Osteoblast (primary cell): Measurements from ENCODE around the gene MAPKAPK5. TPM values are rescaled to one million over a fixed set of nuclear protein-coding genes. Genes with fewer than 3 reads are reported as not detected.

Experiments used
- DNase-seq: peaks from one replicate; pipeline ENCODE4 v3.0.0; 2011; ENCODE audit warnings: low spot score, mixed read lengths; ENCODE audit not compliant: insufficient read length; ENCODE audit errors: missing footprints
- H2AFZ ChIP-seq: 2 replicates; pipeline ENCODE4 v1.6.0; 2011; ENCODE audit warnings: mild to moderate bottlenecking, low read length
- H3K27ac ChIP-seq: 2 replicates; pipeline ENCODE4 v1.5.1; 2011; ENCODE audit warnings: mild to moderate bottlenecking, low read depth, low read length, moderate library complexity
- H3K27me3 ChIP-seq: 2 replicates; pipeline ENCODE4 v1.6.0; 2012; ENCODE audit warnings: mild to moderate bottlenecking, control low read depth, inconsistent platforms, low read length, moderate library complexity; ENCODE audit not compliant: insufficient read depth
- H3K36me3 ChIP-seq: 2 replicates; pipeline ENCODE4 v1.5.1; 2011; ENCODE audit warnings: mild to moderate bottlenecking, low read length, control low read depth, moderate library complexity; ENCODE audit not compliant: insufficient read depth
- H3K4me1 ChIP-seq: 2 replicates; pipeline ENCODE4 v1.5.1; 2011; ENCODE audit warnings: mild to moderate bottlenecking, low read length, control low read depth, moderate library complexity; ENCODE audit not compliant: insufficient read depth
- H3K4me2 ChIP-seq: 2 replicates; pipeline ENCODE4 v1.6.0; 2011; ENCODE audit warnings: mild to moderate bottlenecking, low read length; ENCODE audit not compliant: insufficient read depth
- H3K4me3 ChIP-seq: fragments of 200-600 bp; sonication (generic); 3 replicates; pipeline ENCODE4 v1.5.1; 2012; ENCODE audit warnings: mild to moderate bottlenecking, low read length, inconsistent platforms; ENCODE audit not compliant: insufficient read depth
- H3K79me2 ChIP-seq: 2 replicates; pipeline ENCODE4 v1.6.0; 2012; ENCODE audit warnings: mild to moderate bottlenecking, low read length, control low read depth, inconsistent platforms; ENCODE audit not compliant: insufficient read depth
- H3K9me3 ChIP-seq: 2 replicates; pipeline ENCODE4 v1.5.1; 2011; ENCODE audit warnings: low read depth, low read length, control low read depth
- H4K20me1 ChIP-seq: 2 replicates; pipeline ENCODE4 v1.6.0; 2012; ENCODE audit warnings: mild to moderate bottlenecking, low read length, control low read depth; ENCODE audit not compliant: insufficient read depth
- CTCF ChIP-seq: IDR thresholded peaks from 2 replicates; pipeline ENCODE4 v1.5.1; 2011; ENCODE audit warnings: mild to moderate bottlenecking, low read depth, low read length, moderate library complexity; ENCODE audit errors: extremely low read depth
- total RNA-seq: library from RNA; depleted of rRNA; stranded (reverse); fragments of >200 nt; gene quantifications from 2 replicates; pipeline ENCODE4 v1.2.3, GENCODE V29; 2012

Gene MAPKAPK5
- total RNA-seq: 31.5 and 32.9 TPM in 2 replicates

- peak within 1 kb of the TSS; percentile 99 for H2AFZ ChIP-seq
- peaks cover 15% of the 10 kb centered on the region for H3K36me3 ChIP-seq
- peaks cover 18% of the 10 kb centered on the region for H4K20me1 ChIP-seq
- peak within 1 kb of the TSS; percentile 85 for H3K27ac ChIP-seq
- H3K4me3 ChIP-seq: peak within 1 kb of the TSS; percentile 97
- no peaks in the 10 kb centered on the region for H3K27me3 ChIP-seq
- peaks cover 72% of the 10 kb centered on the region for H3K79me2 ChIP-seq
- peaks cover 26% of the 10 kb centered on the region for H3K4me1 ChIP-seq
- no peaks in the 10 kb centered on the region for H3K9me3 ChIP-seq
- TF ChIP-seq CTCF: no peak
- peak; percentile 100 for DNase-seq
- H3K4me2 ChIP-seq: peak within 1 kb of the TSS; percentile 94
Measured at GRCh38 chr12:111841750-111842555, at the start of gene MAPKAPK5. MAPKAPK5 (plus strand) TSS chr12:111842228; CDS start chr12:111842734, 506 bp downstream.

- Histone ChIP-seq H3K27ac (no peak overlapping the region), H2AFZ (no peak overlapping the region), H3K36me3 (no peaks in the 10 kb centered on the region), H3K4me1 (peaks cover 3% of the 10 kb centered on the region), H3K79me2 (no peaks in the 10 kb centered on the region), H3K4me3 (no peak overlapping the region), H3K27me3 (no peaks in the 10 kb centered on the region), H3K4me2 (no peak overlapping the region), H3K9me3 (no peaks in the 10 kb centered on the region), H4K20me1 (no peaks in the 10 kb centered on the region)
- peak; percentile 82 for DNase-seq
- no peak for TF ChIP-seq CTCF
Measured at GRCh38 chr12:111792856-111793235, 49.2 kb upstream of the MAPKAPK5 start.

GRCh38 chr12:111798182-111798581 is 43.8 kb upstream of the MAPKAPK5 start:
- no peak for DNase-seq
- no peaks in the 10 kb centered on the region for H3K79me2 ChIP-seq
- H2AFZ ChIP-seq: no peak overlapping the region
- H3K36me3 ChIP-seq: no peaks in the 10 kb centered on the region
- no peak overlapping the region for H3K4me2 ChIP-seq
- no peaks in the 10 kb centered on the region for H4K20me1 ChIP-seq
- no peaks in the 10 kb centered on the region for H3K4me1 ChIP-seq
- H3K27ac ChIP-seq: no peak overlapping the region
- H3K9me3 ChIP-seq: no peaks in the 10 kb centered on the region
- TF ChIP-seq CTCF: no peak
- no peak overlapping the region for H3K4me3 ChIP-seq
- H3K27me3 ChIP-seq: no peaks in the 10 kb centered on the region

- no peaks in the 10 kb centered on the region for H3K9me3 ChIP-seq
- no peak overlapping the region for H3K27ac ChIP-seq
- H4K20me1 ChIP-seq: no peaks in the 10 kb centered on the region
- H3K4me3 ChIP-seq: no peak overlapping the region
- H3K4me2 ChIP-seq: no peak overlapping the region
- no peaks in the 10 kb centered on the region for H3K4me1 ChIP-seq
- H3K36me3 ChIP-seq: no peaks in the 10 kb centered on the region
- H3K79me2 ChIP-seq: no peaks in the 10 kb centered on the region
- DNase-seq: no peak
- TF ChIP-seq CTCF: no peak
- no peak overlapping the region for H2AFZ ChIP-seq
- H3K27me3 ChIP-seq: no peaks in the 10 kb centered on the region
Measured at GRCh38 chr12:111799758-111800157, 42.3 kb upstream of the MAPKAPK5 start.
